H1 (cell line): ENCODE measurements around the gene CACNB4. TPM values are rescaled to one million over a fixed set of nuclear protein-coding genes. Genes with fewer than 3 reads are reported as not detected.

Experiments
- BRCA1 ChIP-seq: IDR thresholded peaks from 2 replicates; pipeline ENCODE4 v1.6.1; 2012; ENCODE audit warnings: low read depth, low read length, improper control_type of control experiment
- CHD1 ChIP-seq: IDR thresholded peaks from 2 replicates; pipeline ENCODE4 v1.6.1; 2012; ENCODE audit warnings: low read depth, low read length, improper control_type of control experiment
- CHD7 ChIP-seq: fragments of 300-600 bp; sonication (generic); IDR thresholded peaks from 2 replicates; pipeline ENCODE4 v1.7.1; 2012; ENCODE audit warnings: low read length, moderate library complexity, mild to moderate bottlenecking, inconsistent platforms; ENCODE audit not compliant: insufficient replicate concordance
- E2F6 ChIP-seq: IDR thresholded peaks from 2 replicates; pipeline ENCODE4 v1.6.1; 2012; ENCODE audit warnings: inconsistent platforms
- KDM4A ChIP-seq: IDR thresholded peaks from one replicate; pipeline ENCODE4 v1.7.1; 2012; ENCODE audit warnings: low read depth, mild to moderate bottlenecking, moderate library complexity, low read length, inconsistent platforms; ENCODE audit not compliant: severe bottlenecking
- POLR2A ChIP-seq, 2 experiments: IDR thresholded peaks; 1 replicate in 1 of 2; 2 replicates in 1 of 2; pipeline ENCODE4 v1.6.1; 2011; ENCODE audit warnings: low read depth in 2 of 2, low read length in 2 of 2, mild to moderate bottlenecking in 2 of 2; ENCODE audit errors: control extremely low read depth in 1 of 2
- RBBP5 ChIP-seq: IDR thresholded peaks from 2 replicates; pipeline ENCODE4 v1.7.1; 2012; ENCODE audit warnings: low read depth, mild to moderate bottlenecking, inconsistent platforms, low read length, moderate library complexity, borderline replicate concordance
- SAP30 ChIP-seq: fragments of 300-600 bp; sonication (generic); IDR thresholded peaks from 2 replicates; pipeline ENCODE4 v1.7.1; 2012; ENCODE audit warnings: low read length, moderate library complexity, mild to moderate bottlenecking, inconsistent platforms; ENCODE audit not compliant: insufficient read depth, insufficient replicate concordance
- TAF1 ChIP-seq: IDR thresholded peaks from 2 replicates; pipeline ENCODE4 v1.6.1; 2011; ENCODE audit warnings: mild to moderate bottlenecking, low read depth, low read length
- TAF7 ChIP-seq: optimal IDR thresholded peaks from 2 replicates; pipeline ENCODE3; 2011; ENCODE audit warnings: low read depth, mild to moderate bottlenecking, inconsistent platforms, low read length, moderate library complexity, borderline replicate concordance
- TCF12 ChIP-seq: IDR thresholded peaks from 2 replicates; pipeline ENCODE4 v1.6.1; 2011; ENCODE audit warnings: low read depth, mild to moderate bottlenecking, low read length
- ZNF274 ChIP-seq: IDR thresholded peaks from 2 replicates; pipeline ENCODE4 v1.7.0; 2012; ENCODE audit warnings: low read length, borderline replicate concordance; ENCODE audit errors: extremely low read depth
- polyA plus RNA-seq, 7 experiments: library from polyadenylated mRNA; depleted of rRNA in 3 of 7; stranded (reverse) in 5 of 7; unstranded in 2 of 7; fragments of >200 nt in 5 of 7; fragments of 200-250 nt in 2 of 7; gene quantifications; 1 replicate in 5 of 7; 2 replicates in 1 of 7; 4 replicates in 1 of 7; pipeline versions ENCODE4 v1.2.1 to v1.2.3, GENCODE V29; 2011 to 2013; ENCODE audit warnings: missing spikeins in 2 of 7, mixed read lengths in 2 of 7
- total RNA-seq: library from RNA; stranded (reverse); fragmentation: NEBNext Ultra II Directional; extraction: Animal tissue kit (Norgen Biotek cat#: 25700); gene quantifications from 2 replicates; pipeline ENCODE4 v1.2.1, GENCODE V29; 2021

Gene CACNB4
- total and polyA plus RNA-seq, 2 of the 8 experiments (the other 6 are each of a cell fraction or from before 2014, with no cell fraction given): 2.0 to 4.0 TPM

GRCh38 chr2:152012697-152013096, 86.1 kb downstream of the CACNB4 start (continued):
- TF ChIP-seq CHD7: no peak
- no peak for TF ChIP-seq ZNF274
- no peak for TF ChIP-seq TCF12
- no peak for TF ChIP-seq E2F6
- no peak for TF ChIP-seq TAF1
- TF ChIP-seq SAP30: no peak
- no peak for TF ChIP-seq RBBP5
- TF ChIP-seq TAF7: no peak
- TF ChIP-seq BRCA1: no peak
- TF ChIP-seq KDM4A: no peak
- TF ChIP-seq CHD1: no peak
- no peak for TF ChIP-seq POLR2A (IDR thresholded peaks at IDR 0.05; ENCODE audit: control extremely low read depth in 1 of 2, low read depth in 2 of 2, low read length in 2 of 2)
